GM12878 (cell line): Measurements from ENCODE around the gene LAMA2. TPM values are rescaled to one million over a fixed set of nuclear protein-coding genes. Genes with fewer than 3 reads are reported as not detected.

Source experiments
- BCL11A ChIP-seq: IDR thresholded peaks from 2 replicates; pipeline ENCODE4 v1.6.1; 2011; ENCODE audit warnings: low read depth, low read length
- CBX3 ChIP-seq: fragments of 200-600 bp; sonication (generic); IDR thresholded peaks from 2 replicates; pipeline ENCODE4 v1.6.1; 2016; ENCODE audit warnings: low read depth, borderline replicate concordance
- CBX5 ChIP-seq: sonication (generic); IDR thresholded peaks from 2 replicates; pipeline ENCODE4 v1.6.1; 2016; ENCODE audit warnings: low read depth, moderate library complexity, mild to moderate bottlenecking, inconsistent platforms
- CEBPB ChIP-seq, 2 experiments: fragments of 150-350 bp in 1 of 2; IDR thresholded peaks; 2 replicates each; pipeline ENCODE4 v1.6.1; 2012 to 2014; ENCODE audit warnings: low read depth in 2 of 2, low read length in 2 of 2, borderline replicate concordance in 1 of 2, inconsistent platforms in 1 of 2
- FOS ChIP-seq: IDR thresholded peaks from 3 replicates; pipeline ENCODE4 v1.6.1; 2011; ENCODE audit warnings: borderline replicate concordance; ENCODE audit not compliant: insufficient read length; ENCODE audit errors: extremely low read depth
- FOXM1 ChIP-seq: IDR thresholded peaks from 2 replicates; pipeline ENCODE4 v1.6.1; 2012; ENCODE audit warnings: low read depth, mild to moderate bottlenecking, inconsistent platforms, low read length, moderate library complexity
- MYB ChIP-seq: fragments of 150-350 bp; IDR thresholded peaks from 2 replicates; pipeline ENCODE4 v1.6.1; 2014; ENCODE audit warnings: mild to moderate bottlenecking, low read depth, low read length, borderline replicate concordance
- NFXL1 ChIP-seq: fragments of 450-650 bp; IDR thresholded peaks from 2 replicates; pipeline ENCODE4 v1.6.1; 2017; ENCODE audit warnings: antibody characterized with exemption, mild to moderate bottlenecking, borderline replicate concordance
- POLR2AphosphoS2 ChIP-seq: IDR thresholded peaks from 2 replicates; pipeline ENCODE4 v1.6.1; 2011; ENCODE audit warnings: low read depth, mild to moderate bottlenecking, low read length, improper control_type of control experiment, moderate library complexity
- SIN3A ChIP-seq: IDR thresholded peaks from 2 replicates; pipeline ENCODE4 v1.6.1; 2012; ENCODE audit warnings: low read depth, low read length, improper control_type of control experiment
- SP1 ChIP-seq: IDR thresholded peaks from one replicate; pipeline ENCODE4 v1.6.1; 2011; ENCODE audit warnings: low read depth, low read length
- STAT1 ChIP-seq: fragments of 450-650 bp; conservative IDR thresholded peaks from 2 replicates; pipeline ENCODE4 v1.6.1; 2014; ENCODE audit warnings: antibody characterized with exemption, mild to moderate bottlenecking
- TBL1XR1 ChIP-seq: IDR thresholded peaks from 2 replicates; pipeline ENCODE4 v1.6.1; 2012; ENCODE audit warnings: low read depth, low read length, improper control_type of control experiment
- YY1 ChIP-seq: IDR thresholded peaks from 2 replicates; pipeline ENCODE4 v1.6.1; 2011; ENCODE audit warnings: low read depth, mild to moderate bottlenecking, low read length
- polyA plus RNA-seq, 11 experiments: library from polyadenylated mRNA; depleted of rRNA in 4 of 11; unstranded in 6 of 11; stranded (reverse) in 5 of 11; fragments of >200 nt; fragmentation: Nextera tagmentation in 4 of 11; fragmentation: Illumina TruSeq in 1 of 11; extraction: Ambion mirVana in 4 of 11; extraction: Trizol in 1 of 11; gene quantifications; 1 replicate in 1 of 11; 2 replicates in 10 of 11; pipeline versions ENCODE4 v1.2.1 to v1.2.3, GENCODE V29; 2011 to 2016; ENCODE audit warnings: inconsistent platforms in 2 of 11, missing spikeins in 2 of 11, low read depth in 1 of 11
- total RNA-seq, 4 experiments: library from RNA; depleted of rRNA in 3 of 4; stranded (reverse); fragments of >200 nt in 3 of 4; fragmentation: Illumina TruSeq in 1 of 4; extraction: Trizol in 1 of 4; gene quantifications; 2 replicates each; pipeline versions ENCODE4 v1.2.1 to v1.2.3, GENCODE V29; 2013 to 2021
- TF ChIP-seq, protein P1 (sequence below): IDR thresholded peaks from 2 replicates; pipeline ENCODE4 v1.6.1; 2012; ENCODE audit warnings: improper control_type of control experiment, low read depth, low read length; ENCODE audit not compliant: insufficient replicate concordance

Gene LAMA2
- total and polyA plus RNA-seq, 10 of the 15 experiments (the other 5 are each of a cell fraction or from before 2014, with no cell fraction given) = 0.04 to 2.0 (median 0.37) TPM; not detected in 1

DNA sequence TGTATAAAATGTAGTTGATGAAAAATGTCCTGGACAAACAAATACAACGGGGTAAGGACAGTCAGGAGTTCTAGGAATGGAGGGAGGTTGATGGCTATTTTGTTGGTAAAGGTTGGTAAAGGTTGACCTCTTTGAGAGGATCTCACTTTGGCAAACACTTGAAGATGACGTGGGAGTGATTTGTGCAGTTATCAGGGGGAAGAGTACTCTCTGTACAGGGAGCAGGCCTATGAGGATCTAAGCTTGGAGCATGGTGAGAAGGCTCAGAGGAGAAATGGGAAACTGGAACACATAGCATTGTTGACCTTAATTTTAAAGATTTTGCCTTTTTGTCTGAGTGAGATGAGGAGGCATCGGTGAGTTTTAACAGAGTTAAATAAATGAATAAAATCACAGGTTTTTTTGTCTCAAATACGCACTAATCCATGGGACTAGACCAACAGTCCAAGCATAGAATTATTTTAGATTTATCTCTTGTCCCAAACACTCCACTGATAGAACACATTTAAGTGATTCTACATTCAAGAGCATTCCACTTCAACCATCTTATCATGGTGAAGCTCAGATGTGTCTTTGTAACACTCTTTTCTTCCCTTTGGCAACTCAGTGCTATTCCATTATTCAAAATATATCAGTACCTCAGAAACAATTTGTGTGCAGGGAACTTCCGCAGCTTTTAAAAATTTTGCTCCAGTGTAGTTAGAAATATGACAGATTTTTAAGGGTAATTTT lies 5.7 kb downstream of the LAMA2 start (continued):
- TF ChIP-seq, protein P1, sequence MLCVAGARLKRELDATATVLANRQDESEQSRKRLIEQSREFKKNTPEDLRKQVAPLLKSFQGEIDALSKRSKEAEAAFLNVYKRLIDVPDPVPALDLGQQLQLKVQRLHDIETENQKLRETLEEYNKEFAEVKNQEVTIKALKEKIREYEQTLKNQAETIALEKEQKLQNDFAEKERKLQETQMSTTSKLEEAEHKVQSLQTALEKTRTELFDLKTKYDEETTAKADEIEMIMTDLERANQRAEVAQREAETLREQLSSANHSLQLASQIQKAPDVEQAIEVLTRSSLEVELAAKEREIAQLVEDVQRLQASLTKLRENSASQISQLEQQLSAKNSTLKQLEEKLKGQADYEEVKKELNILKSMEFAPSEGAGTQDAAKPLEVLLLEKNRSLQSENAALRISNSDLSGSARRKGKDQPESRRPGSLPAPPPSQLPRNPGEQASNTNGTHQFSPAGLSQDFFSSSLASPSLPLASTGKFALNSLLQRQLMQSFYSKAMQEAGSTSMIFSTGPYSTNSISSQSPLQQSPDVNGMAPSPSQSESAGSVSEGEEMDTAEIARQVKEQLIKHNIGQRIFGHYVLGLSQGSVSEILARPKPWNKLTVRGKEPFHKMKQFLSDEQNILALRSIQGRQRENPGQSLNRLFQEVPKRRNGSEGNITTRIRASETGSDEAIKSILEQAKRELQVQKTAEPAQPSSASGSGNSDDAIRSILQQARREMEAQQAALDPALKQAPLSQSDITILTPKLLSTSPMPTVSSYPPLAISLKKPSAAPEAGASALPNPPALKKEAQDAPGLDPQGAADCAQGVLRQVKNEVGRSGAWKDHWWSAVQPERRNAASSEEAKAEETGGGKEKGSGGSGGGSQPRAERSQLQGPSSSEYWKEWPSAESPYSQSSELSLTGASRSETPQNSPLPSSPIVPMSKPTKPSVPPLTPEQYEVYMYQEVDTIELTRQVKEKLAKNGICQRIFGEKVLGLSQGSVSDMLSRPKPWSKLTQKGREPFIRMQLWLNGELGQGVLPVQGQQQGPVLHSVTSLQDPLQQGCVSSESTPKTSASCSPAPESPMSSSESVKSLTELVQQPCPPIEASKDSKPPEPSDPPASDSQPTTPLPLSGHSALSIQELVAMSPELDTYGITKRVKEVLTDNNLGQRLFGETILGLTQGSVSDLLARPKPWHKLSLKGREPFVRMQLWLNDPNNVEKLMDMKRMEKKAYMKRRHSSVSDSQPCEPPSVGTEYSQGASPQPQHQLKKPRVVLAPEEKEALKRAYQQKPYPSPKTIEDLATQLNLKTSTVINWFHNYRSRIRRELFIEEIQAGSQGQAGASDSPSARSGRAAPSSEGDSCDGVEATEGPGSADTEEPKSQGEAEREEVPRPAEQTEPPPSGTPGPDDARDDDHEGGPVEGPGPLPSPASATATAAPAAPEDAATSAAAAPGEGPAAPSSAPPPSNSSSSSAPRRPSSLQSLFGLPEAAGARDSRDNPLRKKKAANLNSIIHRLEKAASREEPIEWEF = no peak
- no peak for TF ChIP-seq FOS
- TF ChIP-seq CEBPB (IDR thresholded peaks at IDR 0.05; ENCODE audit: borderline replicate concordance in 1 of 2, low read depth in 2 of 2, low read length in 2 of 2) = no peak
- TF ChIP-seq TBL1XR1 = no peak
- TF ChIP-seq SIN3A = no peak
- no peak for TF ChIP-seq POLR2AphosphoS2
- no peak for TF ChIP-seq YY1
- no peak for TF ChIP-seq NFXL1
- TF ChIP-seq CBX3 = no peak
- TF ChIP-seq MYB = no peak
- no peak for TF ChIP-seq STAT1
- TF ChIP-seq BCL11A = no peak
- no peak for TF ChIP-seq FOXM1
- no peak for TF ChIP-seq CBX5
- no peak for TF ChIP-seq SP1
- TF ChIP-seq, all 136 proteins: peak for 0
